ENCODE measurements around the gene SCGB1C2. TPM values are rescaled to one million over a fixed set of nuclear protein-coding genes. Genes with fewer than 3 reads are reported as not detected.

The SCGB1C2 gene
- total RNA-seq, 1 donor from 2014 or later: not detected

- H3K4me1 ChIP-seq: peaks cover 33% of the 10 kb centered on the region
- no peak overlapping the region for H3K4me3 ChIP-seq
- TF ChIP-seq POLR2AphosphoS5 (IDR thresholded peaks at IDR 0.05; ENCODE audit: insufficient read depth in 1 of 2, low read depth in 1 of 2) (peak in 1 of 2 donors; percentile 11), CTCF (IDR thresholded peaks at IDR 0.05) (no peak)
- H3K27ac ChIP-seq: peak overlapping the region; percentile 69
- DNase-seq (ENCODE audit: extremely low spot score in 2 of 2): no peak
- H3K27me3 ChIP-seq: peaks cover 7% of the 10 kb centered on the region
- no peaks in the 10 kb centered on the region for H3K9me3 ChIP-seq
- intact Hi-C loops (cut with DNase I): no loop called here
- no peaks in the 10 kb centered on the region for H3K36me3 ChIP-seq
Measured at GRCh38 chr17:178292-179065, 41.1 kb downstream of the SCGB1C2 start.

GRCh38 chr17:179066-179432 is 41.7 kb downstream of the SCGB1C2 start:
- Histone ChIP-seq H3K36me3 (no peaks in the 10 kb centered on the region), H3K4me3 (peak overlapping the region in 1 of 2 donors; percentile 49)

GRCh38 chr17:179781-180380 is 42.5 kb downstream of the SCGB1C2 start:
- Histone ChIP-seq H3K9me3 (no peaks in the 10 kb centered on the region), H3K4me1 (peaks cover 33% of the 10 kb centered on the region), H3K27ac (peak overlapping the region; percentile 69), H3K4me3 (peak overlapping the region; percentile 49 to 59), H3K36me3 (no peaks in the 10 kb centered on the region), H3K27me3 (peaks cover 7% of the 10 kb centered on the region)
- intact Hi-C loops (cut with DNase I): no loop called here
- TF ChIP-seq CTCF (IDR thresholded peaks at IDR 0.05): no peak
- no peak for TF ChIP-seq POLR2AphosphoS5 (IDR thresholded peaks at IDR 0.05; ENCODE audit: insufficient read depth in 1 of 2, low read depth in 1 of 2)
- no peak for TF ChIP-seq POLR2A (IDR thresholded peaks at IDR 0.05)
- no peak for DNase-seq (ENCODE audit: extremely low spot score in 2 of 2)

More at GRCh38 chr17:179066-179432, 41.7 kb downstream of the SCGB1C2 start:
- Histone ChIP-seq H3K27ac (peak overlapping the region; percentile 69), H3K27me3 (peaks cover 7% of the 10 kb centered on the region), H3K9me3 (no peaks in the 10 kb centered on the region), H3K4me1 (peaks cover 33% of the 10 kb centered on the region)
- DNase-seq (ENCODE audit: extremely low spot score in 2 of 2): no peak
- peak in 1 of 2 donors; percentile 3 for TF ChIP-seq POLR2AphosphoS5 (IDR thresholded peaks at IDR 0.05; ENCODE audit: insufficient read depth in 1 of 2, low read depth in 1 of 2)
- TF ChIP-seq POLR2A (IDR thresholded peaks at IDR 0.05): no peak
- intact Hi-C loops (cut with DNase I): no loop called here

GRCh38 chr17:180381-181244 is 43.2 kb downstream of the SCGB1C2 start:
- Histone ChIP-seq H3K4me3 (peak overlapping the region; percentile 49 to 59), H3K36me3 (no peaks in the 10 kb centered on the region), H3K27ac (peak overlapping the region; percentile 69), H3K9me3 (no peaks in the 10 kb centered on the region), H3K27me3 (peaks cover 7% of the 10 kb centered on the region), H3K4me1 (peaks cover 37% of the 10 kb centered on the region)
- intact Hi-C loops (cut with DNase I): no loop called here
- TF ChIP-seq CTCF (IDR thresholded peaks at IDR 0.05) (no peak), POLR2A (IDR thresholded peaks at IDR 0.05) (no peak), POLR2AphosphoS5 (IDR thresholded peaks at IDR 0.05; ENCODE audit: insufficient read depth in 1 of 2, low read depth in 1 of 2) (no peak)
- DNase-seq (ENCODE audit: extremely low spot score in 2 of 2): no peak
